ENCODE results near the gene IL17RE.
A peak's percentile ranks its signal among the peaks of the same experiment; 100 is the strongest.
"Not testable (repeated sequence)": the region's sequence is repeated elsewhere in the genome, so short reads cannot be mapped to it uniquely, and the experiment has no call there.

Gene IL17RE

GRCh38 chr3:9938966-9939365, 36.3 kb downstream of the IL17RE start:
- peaks cover 21 to 35% of the 10 kb centered on the region in 2 donors for H3K36me3 ChIP-seq (ENCODE audit: control insufficient read depth in 1 of 2, insufficient read depth in 2 of 2, low read length in 2 of 2)

DNA sequence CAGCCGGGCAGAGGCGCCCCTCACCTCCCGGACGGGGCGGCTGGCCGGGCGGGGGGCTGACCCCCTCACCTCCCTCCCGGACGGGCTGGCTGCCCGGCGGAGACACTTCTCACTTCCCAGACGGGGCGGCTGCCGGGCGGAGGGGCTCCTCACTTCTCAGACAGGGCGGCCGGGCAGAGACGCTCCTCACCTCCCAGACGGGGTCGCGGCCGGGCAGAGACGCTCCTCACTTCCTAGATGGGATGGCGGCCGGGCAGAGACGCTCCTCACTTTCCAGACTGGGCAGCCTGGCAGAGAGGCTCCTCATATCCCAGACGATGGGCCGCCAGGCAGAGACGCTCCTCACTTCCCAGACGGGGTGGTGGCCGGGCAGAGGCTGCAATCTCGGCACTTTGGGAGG, 37.3 kb downstream of the IL17RE start:
- H3K4me3 ChIP-seq (ENCODE audit: low read depth in 1 of 2, low read length in 2 of 2); H3K9me3 ChIP-seq (ENCODE audit: control insufficient read depth in 1 of 2, low read length in 2 of 2); H3K27me3 ChIP-seq (ENCODE audit: low read depth, low read length); H3K4me1 ChIP-seq (ENCODE audit: control insufficient read depth in 1 of 2, insufficient read depth in 2 of 2, low read length in 2 of 2); H3K27ac ChIP-seq (ENCODE audit: low read length): not testable (repeated sequence)
- peaks cover 23 to 38% of the 10 kb centered on the region in 2 donors for H3K36me3 ChIP-seq (ENCODE audit: control insufficient read depth in 1 of 2, insufficient read depth in 2 of 2, low read length in 2 of 2)

More at GRCh38 chr3:9938966-9939365, 36.3 kb downstream of the IL17RE start:
- Histone ChIP-seq H3K27ac (ENCODE audit: low read length) (no peak overlapping the region), H3K4me1 (ENCODE audit: control insufficient read depth in 1 of 2, insufficient read depth in 2 of 2, low read length in 2 of 2) (peaks cover 15 to 17% of the 10 kb centered on the region in 2 donors), H3K27me3 (ENCODE audit: low read depth, low read length) (no peaks in the 10 kb centered on the region), H3K4me3 (ENCODE audit: low read depth in 1 of 2, low read length in 2 of 2) (no peak overlapping the region), H3K9me3 (ENCODE audit: control insufficient read depth in 1 of 2, low read length in 2 of 2) (no peaks in the 10 kb centered on the region)

- peaks cover 17 to 38% of the 10 kb centered on the region in 2 donors for H3K36me3 ChIP-seq (ENCODE audit: control insufficient read depth in 1 of 2, insufficient read depth in 2 of 2, low read length in 2 of 2)
Measured at GRCh38 chr3:9940746-9941145, 38.1 kb downstream of the IL17RE start.

DNA sequence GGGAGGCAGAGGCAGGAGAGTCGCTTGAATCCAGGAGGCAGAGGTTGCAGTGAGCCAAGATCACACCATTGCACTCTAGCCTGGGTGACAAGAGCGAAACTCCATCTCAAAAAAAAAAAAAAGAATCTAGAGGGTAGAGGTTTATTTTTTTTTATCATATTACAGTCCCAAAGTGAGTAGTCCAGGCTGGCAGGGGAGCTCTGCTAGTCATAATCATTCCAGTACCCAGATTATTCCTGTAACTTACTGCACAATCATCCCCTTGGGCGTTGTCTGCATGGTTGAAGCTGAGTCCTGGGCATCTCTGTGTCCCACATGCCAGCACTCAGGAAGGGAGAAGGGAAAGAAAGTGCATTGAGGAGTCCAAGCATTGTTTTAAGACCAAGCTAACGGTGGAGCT, 39.5 kb downstream of the IL17RE start:
- no peaks in the 10 kb centered on the region for H3K4me1 ChIP-seq (ENCODE audit: control insufficient read depth in 1 of 2, insufficient read depth in 2 of 2, low read length in 2 of 2)

More at GRCh38 chr3:9940746-9941145, 38.1 kb downstream of the IL17RE start:
- H3K27ac ChIP-seq (ENCODE audit: low read length), result no peak overlapping the region
- H3K4me1 ChIP-seq (ENCODE audit: control insufficient read depth in 1 of 2, insufficient read depth in 2 of 2, low read length in 2 of 2), result peaks cover under 1% of the 10 kb centered on the region in 2 donors
- no peak overlapping the region for H3K4me3 ChIP-seq (ENCODE audit: low read depth in 1 of 2, low read length in 2 of 2)
- H3K27me3 ChIP-seq (ENCODE audit: low read depth, low read length), result no peaks in the 10 kb centered on the region
- H3K9me3 ChIP-seq (ENCODE audit: control insufficient read depth in 1 of 2, low read length in 2 of 2), result no peaks in the 10 kb centered on the region

DNA sequence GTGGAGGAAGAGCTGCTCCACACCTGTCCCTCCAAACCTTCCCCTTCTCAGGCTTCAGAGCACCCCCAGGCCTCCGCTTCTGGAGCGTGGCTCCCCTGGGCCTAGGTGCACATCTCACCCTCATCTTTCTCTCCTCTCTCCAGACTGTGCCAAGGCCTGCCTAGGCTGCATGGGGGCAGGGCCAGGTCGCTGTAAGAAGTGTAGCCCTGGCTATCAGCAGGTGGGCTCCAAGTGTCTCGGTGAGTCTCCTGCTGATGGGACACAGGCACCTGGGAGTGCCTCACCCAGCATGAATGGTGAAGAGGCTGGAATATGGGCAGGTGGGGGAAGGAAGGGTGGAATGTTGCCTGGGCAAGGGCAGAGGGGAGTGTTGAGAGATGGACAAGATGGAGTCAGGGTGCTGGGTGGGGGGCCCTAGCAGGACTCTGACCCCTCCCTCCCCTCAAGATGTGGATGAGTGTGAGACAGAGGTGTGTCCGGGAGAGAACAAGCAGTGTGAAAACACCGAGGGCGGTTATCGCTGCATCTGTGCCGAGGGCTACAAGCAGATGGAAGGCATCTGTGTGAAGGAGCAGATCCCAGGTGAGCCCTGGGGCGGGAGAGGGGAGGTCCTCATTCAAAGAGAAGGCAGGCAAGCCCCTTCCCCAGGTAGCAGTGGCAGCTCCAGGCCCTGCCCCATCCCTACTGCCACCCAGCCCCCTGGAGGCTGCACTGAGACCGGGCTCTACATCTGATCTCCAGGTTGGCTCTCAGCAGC, 40.5 kb downstream of the IL17RE start:
- Histone ChIP-seq H3K27me3 (ENCODE audit: low read depth, low read length) (no peaks in the 10 kb centered on the region), H3K9me3 (ENCODE audit: control insufficient read depth in 1 of 2, low read length in 2 of 2) (no peaks in the 10 kb centered on the region), H3K36me3 (ENCODE audit: control insufficient read depth in 1 of 2, insufficient read depth in 2 of 2, low read length in 2 of 2) (peaks cover 5 to 30% of the 10 kb centered on the region in 2 donors), H3K4me1 (ENCODE audit: control insufficient read depth in 1 of 2, insufficient read depth in 2 of 2, low read length in 2 of 2) (peaks cover 0 to 4% of the 10 kb centered on the region in 2 donors), H3K27ac (ENCODE audit: low read length) (no peak overlapping the region), H3K4me3 (ENCODE audit: low read depth in 1 of 2, low read length in 2 of 2) (no peak overlapping the region)

More for the DNA sequence above, 39.5 kb downstream of the IL17RE start:
- no peak overlapping the region for H3K27ac ChIP-seq (ENCODE audit: low read length)
- no peaks in the 10 kb centered on the region for H3K9me3 ChIP-seq (ENCODE audit: control insufficient read depth in 1 of 2, low read length in 2 of 2)
- no peak overlapping the region for H3K4me3 ChIP-seq (ENCODE audit: low read depth in 1 of 2, low read length in 2 of 2)
- H3K27me3 ChIP-seq (ENCODE audit: low read depth, low read length), result no peaks in the 10 kb centered on the region
- peaks cover 10 to 38% of the 10 kb centered on the region in 2 donors for H3K36me3 ChIP-seq (ENCODE audit: control insufficient read depth in 1 of 2, insufficient read depth in 2 of 2, low read length in 2 of 2)

GRCh38 chr3:9944271-9944670, 41.6 kb downstream of the IL17RE start:
- Histone ChIP-seq H3K4me3 (ENCODE audit: low read depth in 1 of 2, low read length in 2 of 2) (no peak overlapping the region), H3K4me1 (ENCODE audit: control insufficient read depth in 1 of 2, insufficient read depth in 2 of 2, low read length in 2 of 2) (peaks cover 0 to 4% of the 10 kb centered on the region in 2 donors)

DNA sequence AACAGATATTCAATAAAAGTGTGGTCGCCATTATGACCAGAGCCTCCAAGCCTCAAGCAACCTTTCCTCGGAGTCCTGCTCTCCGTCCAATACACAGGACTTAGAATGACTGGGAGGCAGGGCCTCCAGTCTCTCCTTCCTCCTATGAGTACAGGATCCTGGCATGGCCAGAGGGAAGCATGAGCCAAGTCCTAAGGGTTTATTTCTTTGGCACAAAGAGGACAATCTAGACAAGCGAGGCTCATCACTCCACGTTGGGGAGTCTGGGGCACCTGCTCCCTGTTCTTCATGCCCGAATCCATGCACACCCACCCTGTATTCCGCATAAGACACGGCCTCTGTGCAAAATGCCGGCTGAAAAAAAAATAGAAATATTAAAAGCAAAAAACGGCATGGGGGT, 42.7 kb downstream of the IL17RE start:
- peaks cover 5 to 30% of the 10 kb centered on the region in 2 donors for H3K36me3 ChIP-seq (ENCODE audit: control insufficient read depth in 1 of 2, insufficient read depth in 2 of 2, low read length in 2 of 2)

More at GRCh38 chr3:9944271-9944670, 41.6 kb downstream of the IL17RE start:
- H3K27me3 ChIP-seq (ENCODE audit: low read depth, low read length), result no peaks in the 10 kb centered on the region
- H3K36me3 ChIP-seq (ENCODE audit: control insufficient read depth in 1 of 2, insufficient read depth in 2 of 2, low read length in 2 of 2), result peaks cover 5 to 26% of the 10 kb centered on the region in 2 donors
- H3K27ac ChIP-seq (ENCODE audit: low read length), result no peak overlapping the region
- H3K9me3 ChIP-seq (ENCODE audit: control insufficient read depth in 1 of 2, low read length in 2 of 2), result no peaks in the 10 kb centered on the region

DNA sequence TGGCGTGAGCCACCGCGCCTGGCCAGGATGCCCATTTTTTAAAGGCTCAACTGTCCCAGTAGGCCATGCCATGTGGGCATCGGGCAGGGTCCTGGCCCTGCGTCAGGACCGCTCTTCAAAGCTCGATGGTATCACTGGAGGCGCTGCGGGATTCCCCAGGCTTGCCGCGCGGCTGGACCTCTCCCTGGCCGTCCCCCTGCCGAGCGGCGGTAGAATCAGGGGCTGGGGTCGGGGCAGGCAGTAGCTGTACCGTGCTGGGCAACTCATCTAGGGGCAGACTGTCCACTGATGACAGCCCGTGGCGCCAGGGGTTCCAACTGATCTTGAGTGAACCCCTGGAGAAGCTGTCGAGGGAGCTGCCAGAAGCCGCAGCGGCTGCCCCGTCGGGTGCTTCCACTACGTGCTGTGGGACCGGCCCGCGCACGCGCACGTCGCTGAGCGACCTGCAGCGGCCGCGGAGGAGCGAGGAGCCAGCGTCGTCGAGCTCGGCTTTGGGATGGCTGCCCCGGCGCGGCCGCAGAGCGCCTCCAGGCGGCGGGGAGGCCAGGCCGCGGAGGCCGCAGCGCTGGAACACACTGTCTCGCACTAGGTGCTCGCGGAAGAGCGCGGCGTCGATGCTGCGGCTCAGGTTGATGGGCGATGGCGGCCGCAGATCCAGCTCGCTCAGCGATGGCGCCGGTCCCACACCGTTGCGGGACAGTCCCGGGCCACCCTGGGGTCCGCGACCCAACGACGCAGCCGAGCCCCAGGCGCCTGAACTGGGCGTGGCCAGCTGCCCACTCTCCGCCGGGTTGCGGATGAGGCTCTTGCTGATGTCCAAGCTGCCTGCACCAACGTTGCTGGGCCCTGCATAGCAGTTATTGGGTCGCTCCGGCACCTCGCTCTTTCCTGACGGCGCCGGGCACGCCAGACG, 43.7 kb downstream of the IL17RE start:
- H3K9me3 ChIP-seq (ENCODE audit: control insufficient read depth in 1 of 2, low read length in 2 of 2), result no peaks in the 10 kb centered on the region
- H3K27ac ChIP-seq (ENCODE audit: low read length), result peak overlapping the region; percentile 31
- peak overlapping the region; percentile 61 to 71 for H3K4me3 ChIP-seq (ENCODE audit: low read depth in 1 of 2, low read length in 2 of 2)
- H3K27me3 ChIP-seq (ENCODE audit: low read depth, low read length), result no peaks in the 10 kb centered on the region
- peaks cover 5 to 23% of the 10 kb centered on the region in 2 donors for H3K36me3 ChIP-seq (ENCODE audit: control insufficient read depth in 1 of 2, insufficient read depth in 2 of 2, low read length in 2 of 2)
- peaks cover 0 to 8% of the 10 kb centered on the region in 2 donors for H3K4me1 ChIP-seq (ENCODE audit: control insufficient read depth in 1 of 2, insufficient read depth in 2 of 2, low read length in 2 of 2)

More for the DNA sequence above, 42.7 kb downstream of the IL17RE start:
- H3K4me3 ChIP-seq (ENCODE audit: low read depth in 1 of 2, low read length in 2 of 2), result no peak overlapping the region
- H3K27ac ChIP-seq (ENCODE audit: low read length), result no peak overlapping the region
- H3K9me3 ChIP-seq (ENCODE audit: control insufficient read depth in 1 of 2, low read length in 2 of 2), result no peaks in the 10 kb centered on the region
- H3K27me3 ChIP-seq (ENCODE audit: low read depth, low read length), result no peaks in the 10 kb centered on the region
- H3K4me1 ChIP-seq (ENCODE audit: control insufficient read depth in 1 of 2, insufficient read depth in 2 of 2, low read length in 2 of 2), result peaks cover 0 to 4% of the 10 kb centered on the region in 2 donors

DNA sequence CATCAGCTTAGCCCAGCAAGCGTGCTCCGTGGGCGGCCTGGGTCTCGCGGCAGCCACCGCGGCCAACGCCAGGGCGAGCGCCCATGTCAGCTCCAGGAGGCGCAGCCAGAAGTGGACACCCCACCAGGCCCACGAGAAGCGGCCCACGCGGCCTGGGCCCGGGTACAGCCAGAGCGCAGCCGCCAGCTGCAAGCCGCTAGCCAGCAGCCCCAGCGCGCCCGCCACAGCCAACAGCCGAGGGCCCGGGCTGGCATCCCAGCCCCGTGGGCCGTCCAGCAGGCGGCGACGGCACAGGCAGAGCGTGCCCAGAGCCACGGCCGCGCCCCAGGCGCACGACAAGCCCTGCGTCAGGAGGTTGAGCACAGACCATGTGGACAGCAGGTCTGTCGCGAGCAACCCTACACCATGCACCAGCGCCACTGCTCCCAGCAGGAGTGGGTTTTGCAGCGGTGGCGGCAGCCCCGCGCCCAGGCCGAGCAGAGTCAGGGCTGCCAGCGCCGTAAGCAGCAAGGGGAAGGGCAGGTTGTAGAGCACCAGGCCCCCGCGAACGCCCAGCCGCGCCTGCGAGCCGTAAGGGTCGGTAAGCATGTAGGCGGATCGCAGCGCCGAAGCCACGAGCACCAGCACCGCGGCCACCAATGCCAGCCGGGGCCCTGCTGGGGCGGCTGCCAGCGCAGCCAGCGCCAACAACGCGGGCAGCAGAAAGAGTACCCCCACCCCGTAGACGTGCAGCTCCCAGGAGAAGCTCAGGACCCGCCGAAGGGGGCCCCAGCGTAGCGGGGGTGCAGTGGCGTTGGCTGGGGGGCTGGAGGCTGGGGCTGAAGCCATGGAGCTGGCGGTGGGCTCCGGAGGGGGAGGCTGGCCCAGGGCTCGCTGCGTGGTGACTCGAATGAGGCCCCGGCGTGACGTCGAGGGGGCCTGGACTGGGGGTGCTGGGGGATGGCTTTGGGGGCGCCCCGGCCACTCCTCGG, 44.7 kb downstream of the IL17RE start:
- Histone ChIP-seq H3K36me3 (ENCODE audit: control insufficient read depth in 1 of 2, insufficient read depth in 2 of 2, low read length in 2 of 2) (peaks cover 5 to 23% of the 10 kb centered on the region in 2 donors), H3K9me3 (ENCODE audit: control insufficient read depth in 1 of 2, low read length in 2 of 2) (no peaks in the 10 kb centered on the region), H3K27ac (ENCODE audit: low read length) (no peak overlapping the region), H3K4me1 (ENCODE audit: control insufficient read depth in 1 of 2, insufficient read depth in 2 of 2, low read length in 2 of 2) (peaks cover 0 to 17% of the 10 kb centered on the region in 2 donors), H3K27me3 (ENCODE audit: low read depth, low read length) (no peaks in the 10 kb centered on the region), H3K4me3 (ENCODE audit: low read depth in 1 of 2, low read length in 2 of 2) (peak overlapping the region; percentile 61 to 71)

DNA sequence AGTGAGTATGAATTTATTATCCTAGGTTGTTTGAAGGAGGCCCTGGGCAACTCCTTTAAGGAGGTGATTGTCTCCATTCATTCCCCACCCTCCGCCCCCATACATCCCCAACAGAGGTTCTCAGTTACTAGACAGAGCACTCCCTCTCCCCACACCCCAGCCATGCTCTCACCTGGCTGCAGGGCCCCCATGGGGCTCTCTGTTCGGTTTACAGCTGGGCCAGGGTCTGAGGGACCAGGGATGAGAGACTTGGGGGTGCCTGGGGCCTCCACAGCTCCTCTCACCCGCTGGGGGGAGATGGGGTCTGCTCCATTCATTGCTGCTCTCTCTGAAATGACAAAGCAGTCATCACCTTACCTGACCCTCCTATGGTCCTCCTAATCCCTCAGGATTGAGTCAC, 45.9 kb downstream of the IL17RE start:
- H3K36me3 ChIP-seq (ENCODE audit: control insufficient read depth in 1 of 2, insufficient read depth in 2 of 2, low read length in 2 of 2), result peaks cover 5 to 10% of the 10 kb centered on the region in 2 donors
- no peak overlapping the region for H3K4me3 ChIP-seq (ENCODE audit: low read depth in 1 of 2, low read length in 2 of 2)
- H3K4me1 ChIP-seq (ENCODE audit: control insufficient read depth in 1 of 2, insufficient read depth in 2 of 2, low read length in 2 of 2), result peaks cover 0 to 20% of the 10 kb centered on the region in 2 donors
- no peaks in the 10 kb centered on the region for H3K27me3 ChIP-seq (ENCODE audit: low read depth, low read length)
- no peaks in the 10 kb centered on the region for H3K9me3 ChIP-seq (ENCODE audit: control insufficient read depth in 1 of 2, low read length in 2 of 2)
- H3K27ac ChIP-seq (ENCODE audit: low read length), result no peak overlapping the region
